GM19397 (cell line): ENCODE results near the gene KY.

Experiments
- ATAC-seq: cut with Tn5 transposase; IDR thresholded peaks from one replicate; pipeline ENCODE4 v1.9.1; 2021; ENCODE audit warnings: mild to moderate bottlenecking, moderate library complexity; ENCODE audit not compliant: unreplicated experiment

The KY gene, protein sequence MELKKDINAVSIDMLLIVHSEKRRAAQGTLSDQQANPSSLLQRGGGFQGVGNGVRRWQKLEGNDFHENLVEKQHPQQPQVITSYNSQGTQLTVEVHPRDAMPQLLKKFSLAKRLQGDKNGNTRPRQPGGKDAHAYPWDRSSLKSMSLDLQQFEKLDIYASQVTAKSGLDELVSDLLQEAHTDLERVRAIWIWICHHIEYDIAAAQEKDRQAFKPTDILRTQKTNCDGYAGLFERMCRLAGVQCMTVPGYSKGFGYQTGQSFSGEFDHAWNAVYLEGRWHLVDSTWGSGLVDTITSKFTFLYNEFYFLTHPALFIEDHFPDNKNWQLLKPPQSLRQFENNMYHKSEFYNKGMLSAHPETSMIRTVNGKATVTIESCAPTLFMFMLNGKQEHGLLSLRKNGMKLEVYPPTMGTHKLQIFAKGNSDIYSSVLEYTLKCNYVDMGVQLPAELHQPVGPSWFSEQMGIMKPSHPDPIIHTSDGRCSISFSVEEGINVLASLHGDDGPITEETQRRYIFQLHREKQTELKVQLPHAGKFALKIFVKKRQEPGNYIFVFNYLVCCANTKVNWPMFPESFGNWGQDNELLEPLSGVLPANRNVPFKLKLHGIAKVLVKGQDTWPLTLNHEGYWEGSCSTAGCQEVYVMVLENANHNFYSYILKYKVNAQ

DNA sequence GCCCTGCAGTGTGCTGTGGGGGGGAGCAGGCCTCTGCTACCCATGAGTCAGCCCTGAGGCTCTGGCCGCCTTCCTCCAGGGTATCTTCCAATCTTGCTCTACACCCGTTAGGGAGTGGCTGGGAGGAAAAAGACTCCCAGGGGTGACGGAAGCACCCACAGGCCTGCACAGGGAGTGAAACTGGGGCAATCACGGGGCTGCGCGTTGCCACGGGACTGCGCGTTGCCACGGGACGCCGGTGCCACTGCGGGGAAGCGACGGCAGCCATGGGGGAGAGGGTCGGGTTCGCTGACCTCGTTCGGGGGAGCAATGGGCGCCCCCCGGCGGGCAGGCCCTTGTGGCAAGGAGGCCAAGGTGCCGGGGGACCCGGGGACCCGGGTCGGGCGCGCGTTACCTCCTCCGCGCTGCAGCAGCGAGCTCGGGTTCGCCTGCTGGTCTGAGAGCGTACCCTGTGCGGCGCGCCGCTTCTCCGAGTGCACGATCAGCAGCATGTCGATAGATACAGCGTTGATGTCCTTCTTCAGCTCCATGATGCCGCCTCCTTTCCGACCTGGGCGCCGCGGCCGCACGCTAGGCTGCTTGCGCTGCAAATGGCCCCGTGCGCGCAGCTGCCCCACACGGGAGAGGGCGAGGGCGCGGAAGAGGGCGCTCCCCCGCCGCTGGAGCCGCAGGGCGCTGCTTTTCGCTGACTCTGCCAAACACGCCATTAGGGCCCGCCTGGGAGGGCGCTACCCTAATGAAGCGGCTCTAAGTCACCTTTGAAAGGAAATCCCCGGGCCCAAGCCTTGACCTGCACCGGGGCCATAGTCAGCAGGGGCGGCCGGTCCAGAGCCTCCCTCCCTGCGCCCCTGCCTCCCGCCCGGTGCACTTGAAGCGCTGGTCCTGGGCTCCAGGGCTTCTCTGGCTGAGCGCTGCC, at the start of gene KY:
Gene KY (minus strand): TSS at position 592 of the 916 bp plus-strand sequence. CDS start 62 bp downstream, at position 530.
- no peak for ATAC-seq

DNA sequence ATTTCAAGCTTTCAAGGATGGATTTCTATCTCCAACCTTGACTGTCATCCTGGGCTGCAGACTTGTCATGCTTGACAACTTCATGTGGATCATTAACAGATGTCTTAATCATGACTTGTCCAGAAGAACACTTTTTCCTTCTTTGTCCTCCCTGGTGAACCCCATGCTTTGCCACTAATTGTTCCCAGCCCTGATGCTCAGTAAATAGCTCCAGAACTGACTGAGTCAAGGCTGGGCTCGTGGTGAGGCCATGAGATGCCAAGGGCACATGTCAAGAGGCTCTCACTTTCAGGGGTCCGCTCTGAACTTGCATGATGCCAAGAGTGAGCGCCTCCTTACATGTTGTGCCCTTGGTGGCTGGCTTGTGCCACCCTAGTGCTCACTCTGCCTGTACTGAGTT, 48.9 kb upstream of the KY start:
- ATAC-seq = no peak

DNA sequence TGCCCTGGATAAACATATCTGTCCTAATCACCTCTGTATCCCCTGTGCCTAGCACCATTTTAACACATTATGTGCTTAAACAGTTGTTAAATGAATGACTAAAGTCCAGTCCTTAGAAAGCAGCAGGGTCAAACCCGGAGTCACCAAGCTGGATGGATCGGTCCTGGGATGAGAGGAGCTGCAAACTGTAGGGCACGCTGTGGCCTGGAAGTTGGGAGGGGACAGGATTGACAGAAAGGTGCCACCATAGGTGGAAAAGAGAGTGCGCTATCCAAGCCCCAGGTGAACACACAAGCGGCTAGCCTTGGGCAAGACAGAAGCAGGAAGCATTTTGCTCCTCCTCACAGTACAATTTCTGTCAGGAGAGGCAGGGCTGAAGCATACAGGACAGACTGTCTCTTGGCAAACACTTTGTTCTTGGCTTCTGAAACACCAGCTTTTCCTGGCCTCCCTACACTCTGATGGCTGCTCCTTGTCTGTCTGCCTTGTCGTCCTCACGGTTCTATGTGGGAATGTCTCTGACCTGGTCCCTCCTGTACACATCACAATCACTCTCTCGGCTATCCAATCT, 48.4 kb upstream of the KY start:
- no peak for ATAC-seq

DNA sequence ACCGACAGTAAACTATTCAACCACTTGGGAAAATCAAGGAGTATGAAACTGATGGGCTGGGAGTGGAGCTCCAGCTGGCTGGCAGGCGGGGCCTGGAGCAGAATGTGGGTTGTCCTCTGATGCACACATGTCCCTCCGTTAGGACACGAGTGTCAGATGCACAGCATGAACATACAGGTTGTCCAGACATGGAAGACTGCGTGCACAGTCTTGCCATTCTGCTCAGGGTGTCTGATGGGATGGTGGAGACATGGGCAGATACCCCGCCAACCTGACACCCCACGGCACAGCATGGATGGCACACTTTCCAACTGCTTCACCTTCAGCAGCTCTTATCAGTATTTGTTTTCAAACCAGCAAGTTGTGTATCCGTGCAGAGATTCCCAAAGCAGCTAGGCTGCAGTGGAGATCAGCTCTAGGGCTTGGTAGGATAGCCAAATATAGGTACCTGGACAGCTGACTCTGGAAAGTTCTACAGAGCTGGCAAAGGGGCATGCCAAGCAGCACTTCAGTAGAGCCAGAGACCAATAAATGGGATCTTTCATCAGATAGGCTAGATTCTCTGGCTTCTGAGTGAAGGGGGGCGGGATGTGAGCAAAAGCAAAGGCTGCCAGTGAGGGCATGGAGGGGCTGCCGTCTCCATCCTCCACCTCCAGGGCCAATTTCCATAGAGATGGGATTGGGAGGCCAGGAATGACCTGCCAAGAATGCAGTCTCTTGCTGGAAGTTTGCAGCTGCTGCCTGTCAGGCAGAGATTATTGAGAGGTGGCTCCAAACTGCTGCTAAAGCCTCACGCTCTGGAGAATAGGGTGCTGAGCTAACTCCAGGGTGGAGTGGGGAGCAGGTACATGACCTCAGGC, 47.2 kb upstream of the KY start:
- ATAC-seq = no peak

DNA sequence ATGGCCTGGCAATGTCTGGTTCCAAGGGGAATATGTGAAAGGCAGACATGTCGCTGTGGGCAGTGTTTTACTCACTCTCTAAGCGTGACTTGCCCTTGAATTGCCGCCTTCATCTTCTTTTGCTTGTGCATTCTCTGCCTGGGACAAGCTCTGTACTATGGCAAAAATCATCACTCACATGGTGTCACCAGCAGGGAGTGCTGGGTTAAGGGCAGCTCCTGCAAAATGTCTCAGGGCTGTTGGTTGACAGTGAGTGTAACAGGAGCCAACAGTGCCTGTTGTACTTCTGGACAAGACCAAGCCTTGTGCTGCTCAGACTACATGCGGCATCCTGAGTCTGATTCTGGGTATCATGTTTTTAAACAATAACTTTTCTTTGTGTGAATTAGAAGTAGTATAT, 45.3 kb upstream of the KY start:
- ATAC-seq = no peak

DNA sequence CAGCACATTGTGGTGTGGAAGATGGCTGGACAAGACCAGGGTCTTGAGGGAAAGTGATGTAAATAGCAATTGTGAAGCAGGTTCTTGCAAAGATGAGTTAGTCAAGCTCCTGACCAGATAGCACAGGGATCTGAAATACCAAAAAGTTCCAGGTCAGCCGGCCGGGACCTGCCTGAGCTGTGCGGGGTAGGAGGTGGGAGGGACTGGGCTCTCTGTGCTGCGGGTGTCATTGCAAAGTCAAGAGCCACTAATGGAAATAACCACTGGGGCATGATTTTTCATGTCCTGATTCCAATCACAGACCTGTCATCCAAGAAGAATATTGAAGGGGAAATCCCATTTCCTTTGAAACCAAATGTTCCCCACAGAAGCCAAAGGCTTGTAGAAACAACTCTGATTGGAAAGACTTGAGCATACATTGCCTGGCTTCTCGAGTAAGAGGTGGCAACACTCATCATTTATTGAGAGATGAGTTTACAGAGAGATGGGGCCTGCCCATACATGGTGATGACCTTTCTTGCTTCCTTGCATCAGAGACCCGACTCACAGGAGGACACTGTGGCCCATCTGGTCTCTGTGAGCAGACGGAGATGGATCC, 44.2 kb upstream of the KY start:
- no peak for ATAC-seq

DNA sequence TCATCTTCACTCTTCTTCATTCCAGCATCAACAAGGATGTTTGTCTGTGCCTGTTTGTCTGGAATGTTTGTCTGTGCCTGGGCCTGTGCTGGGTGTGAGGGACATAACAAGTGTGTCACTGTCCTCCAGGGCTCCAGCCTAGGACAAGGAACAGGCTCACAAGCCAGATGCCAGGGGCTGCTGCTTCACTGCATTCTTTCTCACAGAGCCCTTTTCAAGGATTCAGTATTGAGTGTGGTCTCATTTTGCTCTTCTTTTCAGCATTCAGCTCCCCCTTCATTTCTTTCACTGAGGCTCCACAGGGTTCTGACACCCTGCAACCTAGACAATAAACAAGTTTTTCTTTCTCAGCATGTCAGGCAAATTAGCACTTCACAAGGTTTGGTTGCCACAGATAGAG, 43.6 kb upstream of the KY start:
- ATAC-seq = no peak

DNA sequence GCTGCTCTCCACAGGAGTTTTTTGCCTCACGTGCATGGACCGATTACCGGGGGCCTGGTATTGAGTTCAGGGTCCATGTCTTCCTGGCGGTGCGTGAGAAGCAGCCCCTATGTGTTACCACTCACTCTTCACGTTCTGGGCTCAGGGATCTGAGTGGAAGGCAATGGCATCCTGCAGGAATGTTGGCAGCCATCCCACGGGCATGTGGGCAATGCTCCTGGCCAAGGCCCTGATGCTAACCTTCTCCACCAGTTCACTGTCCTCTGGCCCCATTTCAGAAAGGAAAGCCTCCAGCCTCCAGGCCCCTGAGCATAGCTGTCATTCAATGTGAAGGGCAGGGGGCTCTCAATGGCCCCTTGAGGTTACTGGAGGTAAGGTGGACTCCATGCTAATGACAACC, 43.0 kb upstream of the KY start:
- no peak for ATAC-seq

DNA sequence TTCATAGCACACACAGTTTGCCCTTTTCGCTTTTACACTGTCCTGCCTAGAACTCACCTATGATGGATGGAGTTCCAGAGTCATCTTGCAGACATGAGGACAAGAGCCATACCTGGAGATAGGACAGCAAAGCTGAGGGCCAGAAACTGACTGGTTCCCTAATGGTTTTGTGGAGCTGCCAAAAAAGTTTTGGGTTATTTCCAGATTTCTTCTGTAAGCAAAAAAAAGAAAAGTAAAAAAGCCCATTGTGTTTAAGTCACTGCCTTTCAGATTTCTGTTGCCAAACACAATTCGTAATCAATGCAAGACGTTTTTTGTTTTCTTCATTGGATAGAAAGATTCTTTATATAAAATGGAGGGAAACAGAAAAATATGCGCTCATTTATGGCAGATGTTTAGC, 42.4 kb upstream of the KY start:
- no peak for ATAC-seq

DNA sequence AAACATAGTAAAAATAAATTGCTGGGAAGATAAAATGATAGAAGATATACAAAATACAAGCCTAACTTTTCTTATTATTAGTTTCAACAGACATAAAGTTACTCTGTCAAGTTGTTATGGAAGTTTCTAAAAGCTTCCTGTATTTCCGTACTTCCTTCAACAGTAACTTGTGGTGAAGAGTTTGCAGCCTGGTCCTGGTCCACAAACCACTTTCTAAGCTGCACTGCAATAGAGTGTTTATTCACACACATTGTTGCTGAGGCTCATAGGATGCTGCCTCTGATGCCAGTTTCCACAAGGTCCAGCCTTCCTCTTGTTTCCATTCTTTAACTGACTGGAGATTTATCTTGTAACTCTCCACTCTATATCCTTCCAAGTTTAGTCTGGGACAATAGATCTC, 39.4 kb upstream of the KY start:
- ATAC-seq = no peak

DNA sequence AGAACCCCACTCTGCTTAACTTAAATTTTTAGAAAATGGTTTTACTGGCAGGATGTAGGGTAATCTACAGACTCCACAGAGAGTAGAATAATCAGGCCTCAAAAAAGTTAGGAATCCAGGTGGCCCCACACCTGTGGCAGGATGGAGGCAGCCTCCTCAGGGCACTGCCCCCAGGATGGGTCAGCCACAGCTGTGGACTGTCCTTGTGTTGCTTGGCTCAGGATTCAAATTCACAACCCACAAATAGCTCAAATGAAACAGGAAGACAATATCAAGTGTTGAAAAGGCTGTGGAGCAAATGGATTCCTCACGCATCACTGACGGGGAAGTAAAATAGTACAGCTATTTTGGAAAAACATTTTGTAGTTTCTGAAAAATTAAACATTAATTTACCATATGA, 36.8 kb upstream of the KY start:
- no peak for ATAC-seq

DNA sequence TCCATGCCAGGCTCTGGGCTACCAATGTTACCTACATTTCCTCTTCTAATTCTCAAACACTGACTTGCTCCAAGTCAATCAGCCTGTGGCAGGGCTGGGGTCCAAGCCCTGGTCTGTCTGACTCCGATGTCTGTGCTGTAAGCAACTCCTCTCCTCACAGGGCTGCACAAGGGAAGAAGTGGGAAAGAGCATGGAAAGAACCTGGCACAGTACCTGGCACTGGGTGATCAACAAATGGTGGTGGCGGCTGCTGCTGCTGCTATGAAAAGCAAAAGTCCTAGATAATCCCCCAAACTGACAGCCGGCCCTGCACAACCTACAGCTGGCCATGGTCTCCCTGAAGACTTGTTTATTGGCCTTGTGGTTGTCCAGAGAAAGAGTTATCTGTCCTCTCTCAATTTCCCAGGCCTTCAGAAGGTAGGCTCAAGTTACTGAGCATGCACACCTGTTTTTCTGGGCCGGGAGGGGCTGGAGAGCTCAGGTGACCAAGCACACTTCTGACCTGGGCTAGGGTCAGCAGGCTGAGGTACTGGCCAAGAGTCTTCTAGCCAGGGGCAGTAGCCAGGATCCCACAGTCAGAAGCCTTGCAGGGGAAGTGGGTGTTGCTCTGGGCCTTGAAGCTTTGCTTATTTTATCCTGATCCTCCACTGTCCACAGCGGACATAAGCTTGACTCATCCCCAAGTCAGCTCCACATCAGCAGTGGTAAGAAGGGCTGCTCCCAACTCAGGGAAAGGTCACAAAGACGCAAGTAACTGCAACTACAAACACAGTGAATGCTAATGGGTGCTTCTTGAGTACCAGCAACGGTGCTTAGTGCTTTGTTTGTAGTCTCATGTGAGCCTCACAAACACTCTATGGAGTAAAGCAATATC, 35.3 kb upstream of the KY start:
- ATAC-seq = no peak

DNA sequence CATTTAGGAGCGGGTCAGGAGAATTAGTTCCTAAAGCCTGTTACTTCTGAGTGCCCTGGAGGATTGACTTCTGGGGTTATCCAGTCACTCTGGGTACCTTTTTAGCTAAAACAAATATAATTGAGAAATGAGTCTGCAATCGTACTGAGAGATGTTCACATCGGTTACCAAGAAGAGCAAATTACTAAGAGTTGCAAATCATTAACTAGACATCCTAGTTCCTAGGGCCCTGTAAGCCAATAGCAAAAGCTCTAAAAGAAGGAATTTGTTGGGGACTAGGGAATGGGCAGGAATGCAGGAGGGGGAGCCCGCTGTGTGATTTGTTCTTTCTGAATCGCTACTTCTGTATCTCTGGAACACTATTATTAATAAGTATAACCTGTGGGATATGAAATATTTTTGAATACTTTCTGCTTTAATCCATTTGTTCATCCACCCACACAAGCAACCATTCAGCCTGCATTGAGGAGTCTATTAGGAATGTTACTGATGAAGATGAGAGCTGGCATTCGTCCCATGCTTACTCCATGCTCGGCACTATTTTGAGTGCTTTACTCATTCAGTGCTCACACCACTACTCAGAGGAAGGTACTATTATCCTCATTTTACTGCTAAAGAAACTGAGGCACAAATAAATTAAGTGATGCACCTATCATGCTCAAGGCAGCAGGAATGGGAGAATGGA, 31.5 kb upstream of the KY start:
- no peak for ATAC-seq

DNA sequence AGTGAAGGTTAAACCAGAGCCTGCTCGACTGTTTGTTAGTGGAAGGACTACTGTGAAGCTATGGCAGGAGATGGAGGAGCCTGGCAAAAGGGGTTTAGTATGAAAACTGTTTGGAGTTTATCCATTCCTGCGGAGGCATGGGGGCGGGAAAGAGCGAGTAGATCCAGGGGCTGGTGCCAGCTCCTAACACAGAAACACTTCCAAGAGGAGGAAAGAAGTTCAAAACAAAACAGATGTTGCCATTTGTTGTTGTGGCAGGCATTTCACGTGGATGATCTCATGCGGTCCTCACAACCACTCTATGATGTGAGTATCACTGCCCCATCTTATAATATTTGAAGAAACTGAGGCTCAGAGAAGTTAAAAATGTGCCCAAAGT, 30.7 kb upstream of the KY start:
- ATAC-seq = no peak

DNA sequence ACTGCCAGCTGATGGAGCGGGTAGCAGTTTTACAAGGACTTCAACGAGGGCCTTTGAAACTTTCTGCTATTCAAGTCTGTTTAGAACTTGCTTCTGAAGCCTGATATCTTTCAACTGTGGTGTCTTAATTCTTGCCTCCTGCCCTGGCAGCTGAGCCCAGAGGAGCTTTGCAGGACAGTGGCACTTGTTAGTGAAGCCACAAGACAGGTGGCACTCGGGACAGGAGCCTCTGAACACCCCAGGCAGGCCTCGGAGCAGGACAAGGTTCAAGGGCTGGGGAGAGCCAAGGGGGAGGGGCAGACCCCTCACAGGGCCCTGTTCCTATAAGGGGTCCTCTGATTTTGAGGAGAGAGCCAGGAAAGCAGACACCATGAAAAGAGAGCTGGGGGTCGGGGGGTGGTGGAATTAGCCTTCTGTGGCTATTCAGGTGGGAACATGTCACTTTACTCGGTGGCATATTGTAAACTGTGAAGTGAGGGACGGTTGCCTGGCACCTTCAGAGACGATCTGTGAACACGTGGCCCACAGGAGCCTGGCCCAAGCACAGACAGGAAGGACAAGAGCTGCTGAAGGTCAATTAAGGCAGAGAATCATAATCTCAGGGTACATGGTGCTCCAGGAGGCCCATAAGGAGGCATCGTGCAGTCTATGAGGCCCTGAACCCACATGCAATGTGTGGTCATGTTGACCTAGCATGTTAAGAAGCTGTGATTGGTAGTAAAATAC, 30.1 kb upstream of the KY start:
- ATAC-seq = no peak

DNA sequence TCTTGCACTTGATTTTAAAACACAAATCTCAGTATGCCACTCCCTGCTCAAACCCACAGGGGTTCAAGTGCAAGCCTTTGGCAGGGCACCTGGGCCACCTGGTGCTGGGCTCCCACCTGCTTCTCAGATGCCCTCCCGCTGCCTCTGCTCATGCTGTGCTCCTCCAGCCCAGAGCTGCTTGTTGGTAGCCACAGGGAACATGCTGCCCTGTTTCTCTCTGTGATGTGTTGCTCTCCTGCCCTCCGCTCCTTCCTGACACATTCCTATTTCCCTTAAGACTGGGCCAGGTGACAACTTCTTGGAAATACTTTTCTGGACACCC, 27.1 kb upstream of the KY start:
- no peak for ATAC-seq

DNA sequence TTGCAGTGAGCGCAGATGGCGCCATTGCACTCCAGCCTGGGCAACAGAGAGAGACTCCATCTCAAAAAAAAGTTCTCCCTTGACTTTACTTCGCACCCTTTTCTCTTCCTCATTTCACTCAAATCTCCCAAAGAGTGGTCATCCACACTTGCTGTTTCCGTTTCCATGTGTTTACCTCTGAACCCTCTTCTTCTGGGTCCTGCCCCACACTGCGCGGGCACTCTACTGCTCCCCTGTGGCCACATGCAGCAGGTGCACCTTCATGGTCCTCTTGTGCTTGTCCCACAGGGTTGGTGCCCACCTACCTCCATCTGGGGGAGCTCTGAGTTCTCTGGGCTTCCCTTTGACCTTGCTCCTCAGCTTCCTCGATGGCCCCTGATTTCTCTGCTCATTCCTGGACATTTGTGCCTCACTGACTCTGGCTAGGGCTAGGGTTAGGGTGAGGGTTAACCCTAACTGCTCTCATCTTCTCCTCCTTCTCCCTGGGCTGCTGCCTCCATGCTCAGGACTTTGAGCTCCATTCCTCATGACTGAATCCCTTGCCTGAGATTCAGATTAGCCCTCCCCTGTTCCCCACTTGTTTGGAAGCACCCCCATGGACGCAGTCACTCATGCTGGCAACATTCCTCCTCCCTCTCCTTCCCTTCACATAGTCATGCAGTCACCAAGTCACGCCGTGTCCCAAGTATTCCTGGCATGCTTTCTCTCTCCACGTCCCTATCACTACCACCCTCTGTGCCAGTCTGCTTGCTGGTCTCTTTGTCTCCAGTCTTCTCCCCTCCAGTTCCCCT, 26.6 kb upstream of the KY start:
- ATAC-seq = no peak
